Mucosa of descending colon (tissue), 3 donors: ENCODE results near the gene PROC. TPM values are rescaled to one million over a fixed set of nuclear protein-coding genes. Genes with fewer than 3 reads are reported as not detected.

Source experiments
- ATAC-seq: fragments of 200-7000 bp; cut with Tn5 transposase; one replicate; pipeline ENCODE4 v1.9.1; 2020; ENCODE audit warnings: mild to moderate bottlenecking, moderate library complexity
- DNase-seq, 3 donors: peaks; one replicate each; pipeline ENCODE4 v3.0.0-alpha.2; 2020
- H3K36me3 ChIP-seq: fragments of 200-600 bp; one replicate; pipeline ENCODE4 v1.8.0; 2021; ENCODE audit warnings: low read depth, mild to moderate bottlenecking
- H3K4me1 ChIP-seq: fragments of 200-600 bp; one replicate; pipeline ENCODE4 v1.8.0; 2021; ENCODE audit warnings: low read depth, mild to moderate bottlenecking
- H3K4me3 ChIP-seq: fragments of 200-600 bp; one replicate; pipeline ENCODE4 v1.8.0; 2021; ENCODE audit warnings: mild to moderate bottlenecking
- H3K9me3 ChIP-seq: fragments of 200-600 bp; one replicate; pipeline ENCODE4 v1.8.0; 2021; ENCODE audit warnings: mild to moderate bottlenecking
- intact Hi-C, 2 donors: fragments of 100-400 bp; cut with DNase I in 1 of 2; cut with micrococcal nuclease in 1 of 2; formaldehyde crosslinking; loops; one replicate each; pipeline versions ENCODE4 v1.11.0 to v1.11.1; 2022; cut with DNase I, micrococcal nuclease
- long read RNA-seq, 2 donors: library from polyadenylated mRNA; unstranded; transcript quantifications; one replicate each; pipeline ENCODE4 v2.0.0, GENCODE V29; 2019 to 2021
- total RNA-seq, 3 donors: library from RNA; stranded (reverse); fragmentation: NEBNext Ultra II Directional in 2 of 3; extraction: Animal tissue kit (Norgen Biotek cat#: 25700) in 2 of 3; gene quantifications; one replicate each; pipeline versions ENCODE4 v1.2.1 to v1.2.4, GENCODE V29; 2021 to 2023
- TF ChIP-seq, protein P1 (sequence below): fragments of 200-600 bp; IDR thresholded peaks from one replicate; pipeline ENCODE4 v1.8.0; 2022; ENCODE audit warnings: antibody characterized with exemption, mild to moderate bottlenecking
- donor health status: DM: no; HTN: no; CAD: no; lungs with moderate emphysema.
- donor health status: DM: no; HTN: no; CAD: no.
- donor health status: DM: no; HTN: yes; CAD: no.

The PROC gene
- total RNA-seq: 1 to 10 TPM in 1 of 3 donors, under 1 TPM in 2; 0.80 to 3.6 (median 0.95) TPM
- long read RNA-seq, donor 1, partial matches to known transcripts: 2 of 2 reads
- long read RNA-seq, donor 1, other reads (novel, unspliced or antisense): 0 of 2 reads
- long read RNA-seq, donor 2, partial matches to known transcripts: 1 of 1 reads
- long read RNA-seq, donor 2, other reads (novel, unspliced or antisense): 0 of 1 reads

DNA sequence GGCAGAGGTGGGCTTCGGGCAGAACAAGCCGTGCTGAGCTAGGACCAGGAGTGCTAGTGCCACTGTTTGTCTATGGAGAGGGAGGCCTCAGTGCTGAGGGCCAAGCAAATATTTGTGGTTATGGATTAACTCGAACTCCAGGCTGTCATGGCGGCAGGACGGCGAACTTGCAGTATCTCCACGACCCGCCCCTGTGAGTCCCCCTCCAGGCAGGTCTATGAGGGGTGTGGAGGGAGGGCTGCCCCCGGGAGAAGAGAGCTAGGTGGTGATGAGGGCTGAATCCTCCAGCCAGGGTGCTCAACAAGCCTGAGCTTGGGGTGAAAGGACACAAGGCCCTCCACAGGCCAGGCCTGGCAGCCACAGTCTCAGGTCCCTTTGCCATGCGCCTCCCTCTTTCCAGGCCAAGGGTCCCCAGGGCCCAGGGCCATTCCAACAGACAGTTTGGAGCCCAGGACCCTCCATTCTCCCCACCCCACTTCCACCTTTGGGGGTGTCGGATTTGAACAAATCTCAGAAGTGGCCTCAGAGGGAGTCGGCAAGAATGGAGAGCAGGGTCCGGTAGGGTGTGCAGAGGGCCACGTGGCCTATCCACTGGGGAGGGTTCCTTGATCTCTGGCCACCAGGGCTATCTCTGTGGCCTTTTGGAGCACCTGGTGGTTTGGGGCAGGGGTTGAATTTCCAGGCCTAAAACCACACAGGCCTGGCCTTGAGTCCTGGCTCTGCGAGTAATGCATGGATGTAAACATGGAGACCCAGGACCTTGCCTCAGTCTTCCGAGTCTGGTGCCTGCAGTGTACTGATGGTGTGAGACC, at the start of gene PROC:
TSS of gene PROC (plus strand) at position 128 of the 812 bp plus-strand sequence. CDS start 1,516 bp downstream, outside the sequence.
- Histone ChIP-seq H3K36me3 (no peaks in the 10 kb centered on the region), H3K4me1 (peaks cover 7% of the 10 kb centered on the region), H3K9me3 (no peaks in the 10 kb centered on the region), H3K4me3 (no peak within 1 kb of the TSS)
- intact Hi-C loops: no loop called here
- no peak for ATAC-seq
- no peak for DNase-seq
- TF ChIP-seq, protein P1, sequence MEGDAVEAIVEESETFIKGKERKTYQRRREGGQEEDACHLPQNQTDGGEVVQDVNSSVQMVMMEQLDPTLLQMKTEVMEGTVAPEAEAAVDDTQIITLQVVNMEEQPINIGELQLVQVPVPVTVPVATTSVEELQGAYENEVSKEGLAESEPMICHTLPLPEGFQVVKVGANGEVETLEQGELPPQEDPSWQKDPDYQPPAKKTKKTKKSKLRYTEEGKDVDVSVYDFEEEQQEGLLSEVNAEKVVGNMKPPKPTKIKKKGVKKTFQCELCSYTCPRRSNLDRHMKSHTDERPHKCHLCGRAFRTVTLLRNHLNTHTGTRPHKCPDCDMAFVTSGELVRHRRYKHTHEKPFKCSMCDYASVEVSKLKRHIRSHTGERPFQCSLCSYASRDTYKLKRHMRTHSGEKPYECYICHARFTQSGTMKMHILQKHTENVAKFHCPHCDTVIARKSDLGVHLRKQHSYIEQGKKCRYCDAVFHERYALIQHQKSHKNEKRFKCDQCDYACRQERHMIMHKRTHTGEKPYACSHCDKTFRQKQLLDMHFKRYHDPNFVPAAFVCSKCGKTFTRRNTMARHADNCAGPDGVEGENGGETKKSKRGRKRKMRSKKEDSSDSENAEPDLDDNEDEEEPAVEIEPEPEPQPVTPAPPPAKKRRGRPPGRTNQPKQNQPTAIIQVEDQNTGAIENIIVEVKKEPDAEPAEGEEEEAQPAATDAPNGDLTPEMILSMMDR: no peak

DNA sequence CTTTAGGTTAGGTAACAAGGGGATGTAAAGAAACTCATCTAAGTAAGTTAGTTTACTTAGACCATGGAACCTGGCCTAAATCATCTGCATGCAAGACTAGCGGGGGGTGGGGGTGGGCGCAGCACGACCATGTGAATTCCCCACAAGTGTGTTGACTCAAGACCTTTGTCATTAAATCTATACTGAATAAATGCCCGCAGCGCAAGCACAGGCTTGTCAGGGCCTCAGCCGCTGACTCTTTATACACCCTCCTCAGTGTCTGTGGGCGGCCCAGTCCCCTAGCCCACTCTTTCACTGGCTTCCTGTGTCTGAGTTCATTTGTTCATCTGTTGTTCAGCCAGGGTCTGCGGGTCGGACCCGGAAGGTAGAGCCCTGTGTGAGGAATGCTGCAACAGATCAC, 48.2 kb upstream of the PROC start:
- TF ChIP-seq, protein P1: no peak
- H3K9me3 ChIP-seq: peaks cover 7% of the 10 kb centered on the region
- intact Hi-C loops: no loop called here
- H3K4me3 ChIP-seq: no peak overlapping the region
- no peak for ATAC-seq
- no peaks in the 10 kb centered on the region for H3K36me3 ChIP-seq
- no peaks in the 10 kb centered on the region for H3K4me1 ChIP-seq
- DNase-seq: no peak

DNA sequence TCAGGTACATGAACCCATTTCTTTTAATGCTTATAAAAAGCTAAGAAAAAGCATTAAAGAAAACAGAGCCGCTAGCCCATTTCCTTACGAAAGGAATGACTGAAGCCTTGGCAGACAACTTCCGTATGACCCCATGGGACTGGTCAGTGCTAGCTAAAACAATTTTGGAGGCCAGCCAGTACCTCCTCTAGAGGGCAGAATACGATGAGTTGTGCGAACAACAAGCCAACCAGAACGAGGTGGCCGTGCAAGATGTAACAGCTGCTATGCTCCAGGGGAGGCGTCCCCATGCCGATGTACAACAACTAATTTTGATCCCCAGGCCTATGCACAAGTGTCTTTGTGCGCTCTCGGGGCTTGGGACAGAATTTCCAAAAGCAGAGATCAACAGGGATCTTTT, 47.2 kb upstream of the PROC start:
- ATAC-seq: no peak
- intact Hi-C loops: no loop called here

DNA sequence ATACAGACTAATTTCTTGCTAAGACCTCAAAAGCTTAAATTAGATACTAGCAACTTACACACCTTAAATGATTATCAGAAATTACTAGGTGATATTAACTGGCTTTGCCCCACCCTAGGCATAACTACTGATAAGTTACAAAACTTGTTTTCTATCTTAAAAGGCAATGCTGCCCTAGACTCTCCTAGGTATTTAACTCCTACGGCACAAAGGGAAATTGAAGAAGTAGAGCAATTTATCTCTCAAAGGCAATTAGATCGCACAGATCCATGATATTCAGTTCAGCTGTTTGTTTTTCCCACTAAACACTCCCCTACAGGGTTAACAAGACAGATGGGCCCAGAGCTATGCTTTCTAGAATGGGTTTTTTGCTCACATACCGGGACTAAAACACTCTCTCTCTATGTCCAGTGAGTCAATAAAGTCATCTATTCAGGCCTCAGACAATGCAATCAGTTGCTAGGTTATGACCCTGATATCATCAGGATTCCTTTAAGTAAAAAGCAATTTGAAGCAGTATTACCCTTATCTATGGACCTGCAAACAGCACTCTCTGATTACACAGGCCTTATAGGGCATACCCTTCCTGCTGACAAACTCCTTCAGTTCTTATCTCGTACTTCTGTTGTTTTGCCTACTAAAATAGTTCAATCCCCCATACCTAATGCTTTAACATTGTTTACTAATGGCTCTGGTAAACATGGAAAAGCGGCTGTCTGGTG, 44.7 kb upstream of the PROC start:
- Histone ChIP-seq H3K36me3 (no peaks in the 10 kb centered on the region), H3K4me3 (no peak overlapping the region), H3K4me1 (no peaks in the 10 kb centered on the region), H3K9me3 (peaks cover 13% of the 10 kb centered on the region)
- TF ChIP-seq, protein P1: no peak
- DNase-seq (no peak), ATAC-seq (no peak)
- intact Hi-C loops: no loop called here

More for the DNA sequence above, 47.2 kb upstream of the PROC start:
- Histone ChIP-seq H3K36me3 (no peaks in the 10 kb centered on the region), H3K9me3 (peaks cover 7% of the 10 kb centered on the region), H3K4me1 (no peaks in the 10 kb centered on the region), H3K4me3 (no peak overlapping the region)
- no peak for DNase-seq
- TF ChIP-seq, protein P1: no peak

DNA sequence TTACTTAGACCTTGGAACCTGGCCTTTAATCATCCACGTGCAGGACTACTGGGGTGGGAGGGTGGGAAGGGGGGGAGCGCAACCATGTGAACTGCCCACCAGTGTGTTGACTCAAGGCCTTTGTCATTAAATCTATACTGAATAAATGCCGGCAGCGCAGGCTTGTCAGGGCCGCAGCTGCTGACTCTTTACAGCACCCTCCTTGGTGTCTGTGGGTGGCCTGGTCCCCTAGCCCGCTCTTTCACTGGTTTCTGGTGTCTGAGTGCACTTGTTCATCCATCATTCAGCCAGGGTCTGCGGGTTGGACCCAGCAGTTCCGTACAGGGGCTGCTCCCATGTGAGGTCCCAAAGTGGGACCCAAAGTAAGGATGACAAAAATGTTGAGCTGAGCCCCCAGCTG, 42.0 kb upstream of the PROC start:
- Histone ChIP-seq H3K36me3 (no peaks in the 10 kb centered on the region), H3K9me3 (peaks cover 6% of the 10 kb centered on the region), H3K4me3 (no peak overlapping the region), H3K4me1 (no peaks in the 10 kb centered on the region)
- DNase-seq (no peak), ATAC-seq (no peak)
- intact Hi-C loops: no loop called here
- TF ChIP-seq, protein P1: no peak
